IMR-90 (cell line): ENCODE measurements around the gene DBNDD2. TPM values are rescaled to one million over a fixed set of nuclear protein-coding genes. Genes with fewer than 3 reads are reported as not detected.

ENCODE experiments used
- ATAC-seq: fragments of 200-7000 bp; cut with Tn5 transposase; 2 replicates; pipeline ENCODE4 v1.9.1; 2020; ENCODE audit warnings: low read depth, mild to moderate bottlenecking, moderate library complexity
- BruUV-seq: library from RNA; stranded (reverse); fragments of 400-500 nt; replicated peaks from 2 replicates; lab custom pipeline; 2021; lab: Mats Ljungman, UMichigan
- CTCF ChIA-PET: fragments of 300-600 bp; formaldehyde crosslinking; extraction: SDS; loops from one replicate; lab custom pipeline; 2021; ENCODE audit warnings: antibody characterized with exemption; lab: Yijun Ruan, JAX
- POLR2A ChIA-PET: fragments of 300-600 bp; sonication (Branson Sonifier 250); formaldehyde crosslinking; loops from one replicate; lab custom pipeline; 2022; ENCODE audit warnings: antibody characterized with exemption; ENCODE audit not compliant: unreplicated experiment; lab: Charles Lee
- DNase-seq: peaks from one replicate; pipeline ENCODE4 v3.0.0; 2013
- H2AFZ ChIP-seq: replicated peaks from 2 replicates; pipeline ENCODE3; 2013; ENCODE audit warnings: low read length, mild to moderate bottlenecking; ENCODE audit not compliant: poor library complexity
- H2AK5ac ChIP-seq: 2 replicates; pipeline ENCODE4 v1.6.1; 2013; ENCODE audit warnings: low read depth, low read length, inconsistent platforms
- H2AK9ac ChIP-seq: replicated peaks from 2 replicates; pipeline ENCODE3; 2013; ENCODE audit warnings: mild to moderate bottlenecking, low read depth, low read length, moderate library complexity; ENCODE audit not compliant: poor library complexity
- H2BK120ac ChIP-seq: 2 replicates; pipeline ENCODE4 v1.6.1; 2013; ENCODE audit warnings: low read depth, low read length, inconsistent platforms
- H2BK15ac ChIP-seq: 3 replicates; pipeline ENCODE4 v1.6.1; 2013; ENCODE audit warnings: low read depth, low read length, inconsistent platforms
- H2BK20ac ChIP-seq: 2 replicates; pipeline ENCODE4 v1.6.1; 2013; ENCODE audit warnings: low read depth, mild to moderate bottlenecking, inconsistent platforms, low read length, moderate library complexity
- H2BK5ac ChIP-seq: 2 replicates; pipeline ENCODE4 v1.6.1; 2013; ENCODE audit warnings: mild to moderate bottlenecking, low read depth, low read length, inconsistent platforms; ENCODE audit not compliant: poor library complexity, severe bottlenecking
- H3K14ac ChIP-seq: replicated peaks from 2 replicates; pipeline ENCODE4 v1.6.1; 2013; ENCODE audit warnings: low read depth, low read length, inconsistent platforms
- H3K18ac ChIP-seq: 2 replicates; pipeline ENCODE4 v1.6.1; 2013; ENCODE audit warnings: low read depth, low read length, control low read depth
- H3K23ac ChIP-seq: 2 replicates; pipeline ENCODE4 v1.6.1; 2013; ENCODE audit warnings: low read depth, low read length, inconsistent platforms
- H3K27ac ChIP-seq: 2 replicates; pipeline ENCODE4 v1.5.1; 2013; ENCODE audit warnings: mild to moderate bottlenecking, control low read depth, low read length; ENCODE audit not compliant: insufficient read depth
- H3K27me3 ChIP-seq: 2 replicates; pipeline ENCODE4 v1.6.1; 2013; ENCODE audit warnings: low read length; ENCODE audit not compliant: control insufficient read depth, insufficient read depth
- H3K36me3 ChIP-seq: 2 replicates; pipeline ENCODE4 v1.6.1; 2013; ENCODE audit warnings: low read length, mixed read lengths; ENCODE audit not compliant: control insufficient read depth, insufficient read depth
- H3K4ac ChIP-seq: 2 replicates; pipeline ENCODE4 v1.6.1; 2013; ENCODE audit warnings: low read depth, low read length, inconsistent platforms
- H3K4me1 ChIP-seq: 2 replicates; pipeline ENCODE4 v1.6.1; 2013; ENCODE audit warnings: low read length, mixed read lengths; ENCODE audit not compliant: control insufficient read depth, insufficient read depth
- H3K4me2 ChIP-seq: 2 replicates; pipeline ENCODE4 v1.6.1; 2013; ENCODE audit warnings: low read depth, mild to moderate bottlenecking, control low read depth, low read length, moderate library complexity
- H3K4me3 ChIP-seq: 2 replicates; pipeline ENCODE4 v1.5.1; 2013; ENCODE audit warnings: low read depth, mild to moderate bottlenecking, control low read depth, low read length, moderate library complexity; ENCODE audit not compliant: insufficient read depth
- H3K56ac ChIP-seq: 2 replicates; pipeline ENCODE4 v1.6.1; 2013; ENCODE audit warnings: low read length, inconsistent platforms; ENCODE audit not compliant: insufficient read depth; ENCODE audit errors: extremely low read depth
- H3K79me1 ChIP-seq, 2 experiments: 2 replicates each; pipeline ENCODE4 v1.6.1; 2013; ENCODE audit warnings: low read length in 2 of 2, inconsistent platforms in 1 of 2, low read depth in 1 of 2
- H3K9ac ChIP-seq: 2 replicates; pipeline ENCODE4 v1.6.1; 2013; ENCODE audit warnings: low read depth, low read length, control low read depth
- H3K9me1 ChIP-seq: 2 replicates; pipeline ENCODE4 v1.6.1; 2013; ENCODE audit warnings: low read length, inconsistent platforms; ENCODE audit not compliant: insufficient read depth
- H3K9me3 ChIP-seq: 2 replicates; pipeline ENCODE4 v1.6.1; 2013; ENCODE audit warnings: low read length; ENCODE audit not compliant: control insufficient read depth, insufficient read depth
- H4K20me1 ChIP-seq: 2 replicates; pipeline ENCODE4 v1.6.1; 2013; ENCODE audit warnings: low read length, inconsistent platforms; ENCODE audit not compliant: insufficient read depth
- H4K5ac ChIP-seq: 2 replicates; pipeline ENCODE4 v1.6.1; 2013; ENCODE audit warnings: mild to moderate bottlenecking, low read depth, low read length, control low read depth
- H4K8ac ChIP-seq, 2 experiments: 2 replicates each; pipeline ENCODE4 v1.6.1; 2013; ENCODE audit warnings: low read depth in 2 of 2, low read length in 2 of 2, control low read depth in 1 of 2, inconsistent platforms in 1 of 2
- H4K91ac ChIP-seq: 2 replicates; pipeline ENCODE4 v1.6.1; 2013; ENCODE audit warnings: low read depth, low read length, inconsistent platforms; ENCODE audit not compliant: insufficient read depth
- MXI1 ChIP-seq: IDR thresholded peaks from 2 replicates; pipeline ENCODE4 v1.6.1; 2012; ENCODE audit warnings: low read depth, mild to moderate bottlenecking, low read length, moderate library complexity, borderline replicate concordance
- SMC3 ChIP-seq: fragments of 150-350 bp; IDR thresholded peaks from 2 replicates; pipeline ENCODE4 v1.6.1; 2016; ENCODE audit warnings: low read depth, mild to moderate bottlenecking, antibody characterized with exemption, low read length, moderate library complexity
- WGBS, 2 experiments: methylation state at CpG; one replicate each; pipeline versions ENCODE4 v1.1.5 to v1.1.7; 2013; ENCODE audit warnings: missing lambda C conversion rate in 2 of 2; ENCODE audit not compliant: insufficient read length in 1 of 2; ENCODE audit errors: extremely low coverage in 2 of 2; 5-methylcytosine and 5-hydroxymethylcytosine counted together
- dilution Hi-C: fragments of 300-500 bp; cut with HindIII; formaldehyde crosslinking; loops from one replicate; pipeline ENCODE4 v1.14.3; 2018; ENCODE audit warnings: low sequenced_read_pairs; ENCODE audit not compliant: unreplicated experiment
- in situ Hi-C: fragments of 300-500 bp; cut with MboI; formaldehyde crosslinking; loops from 3 replicates; pipeline ENCODE4 v1.14.3; 2019; ENCODE audit warnings: low sequenced_read_pairs, inconsistent platforms, mixed read lengths
- intact Hi-C: fragments of 100-400 bp; cut with micrococcal nuclease; formaldehyde crosslinking; loops from 2 replicates; pipeline ENCODE4 v1.10.0; 2022
- polyA plus RNA-seq, 3 experiments: library from polyadenylated mRNA; depleted of rRNA; stranded (reverse); fragments of >200 nt; gene quantifications; 2 replicates each; pipeline ENCODE4 v1.2.3, GENCODE V29; 2012; ENCODE audit warnings: low replicate concordance in 1 of 3
- total RNA-seq: library from RNA; depleted of rRNA; stranded (reverse); fragments of >200 nt; gene quantifications from 2 replicates; pipeline ENCODE4 v1.2.3, GENCODE V29; 2012
- TF ChIP-seq, protein P1 (sequence below): fragments of 150-350 bp; IDR thresholded peaks from 2 replicates; pipeline ENCODE4 v1.6.1; 2016; ENCODE audit warnings: low read depth, mild to moderate bottlenecking, low read length, moderate library complexity, borderline replicate concordance

DBNDD2 gene
- total and polyA plus RNA-seq, 2 of the 4 experiments (the other 2 are of a cell fraction), result 1.3 to 9.3 TPM

DNA sequence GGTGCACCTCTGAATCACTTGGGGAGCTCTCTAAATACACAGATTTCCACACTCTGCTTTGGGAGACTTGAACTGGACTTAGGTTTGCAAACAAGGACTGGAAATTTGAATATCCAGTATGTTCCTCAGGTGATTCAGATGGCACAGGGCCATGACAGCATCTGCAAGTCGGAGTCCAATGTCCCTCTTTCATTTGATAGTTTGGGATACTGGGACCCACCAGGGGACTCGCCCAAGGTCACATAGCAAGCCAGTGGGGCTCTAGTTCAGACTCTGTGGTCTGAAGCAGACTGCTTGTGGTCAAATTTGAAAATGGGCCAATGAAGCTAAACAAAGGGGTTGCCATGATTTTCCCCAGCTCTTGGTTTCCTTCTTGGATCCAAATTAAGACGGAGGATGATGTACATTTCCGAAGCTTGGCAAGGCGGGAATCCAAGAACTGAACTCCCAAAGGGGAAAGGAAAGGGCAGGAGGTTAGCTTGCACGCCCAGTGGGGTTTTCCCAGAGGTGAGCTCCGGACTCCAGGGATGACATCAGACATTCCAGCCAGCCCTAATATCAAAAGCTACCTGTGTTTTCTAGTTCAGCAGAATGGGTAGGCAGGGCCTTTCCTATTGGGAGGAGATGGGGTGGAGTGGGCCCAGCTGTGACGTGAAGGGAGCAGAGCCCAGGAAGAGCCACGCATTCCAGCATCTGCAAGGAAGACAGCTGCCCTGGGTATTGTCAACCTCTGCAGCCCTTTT lies 48.5 kb upstream of the DBNDD2 start:
- intact Hi-C loops, result loop anchor here (5.0 kb wide), 1 partner anchor 58 kb away; the partner anchor contains the start of gene PIGT
- peaks cover 5% of the 10 kb centered on the region; the same call in 1 of the 2 replicates for H4K20me1 ChIP-seq
- CTCF ChIA-PET, result interaction anchor here (0.7 to 1.9 kb wide), 3 partner anchors 14 to 77 kb away, joined by 3 to 5 read pairs (median 4); no protein-coding TSS in a partner anchor

More for the DNA sequence above, 48.5 kb upstream of the DBNDD2 start:
- peak overlapping the region in 1 of 2 experiments; percentile 59; a peak in 1 of 4 replicates for H4K8ac ChIP-seq
- peak overlapping the region; percentile 45; the same call in 1 of the 2 replicates for H2AK5ac ChIP-seq
- H3K27me3 ChIP-seq, result no peaks in the 10 kb centered on the region
- H3K4me3 ChIP-seq, result no peak overlapping the region
- POLR2A ChIA-PET, result no interaction called here
- H3K9me1 ChIP-seq, result peaks cover 20% of the 10 kb centered on the region
- no peak overlapping the region for H3K4me2 ChIP-seq
- 84% methylated on average over 4 of the region's 9 CpGs; no CpG with 5 or more reads in 1 of the 2 experiments for WGBS, 2 experiments
- no peaks in the 10 kb centered on the region for H3K9me3 ChIP-seq
- H3K4me1 ChIP-seq, result peaks cover 29% of the 10 kb centered on the region
- in situ Hi-C loops (loop anchor here (5.0 kb wide), 1 partner anchor 78 kb away; no protein-coding TSS in a partner anchor), dilution Hi-C loops (no loop called here)
- H2AFZ ChIP-seq, result no peak overlapping the region
- no peak overlapping the region for H3K9ac ChIP-seq
- H2AK9ac ChIP-seq, result no peak overlapping the region
- no peak overlapping the region for H3K27ac ChIP-seq
- 0 out of 2 replicates have a peak overlapping the region, but pooled peaks have one; percentile 24 for H3K14ac ChIP-seq
- H4K5ac ChIP-seq, result no peak overlapping the region
- no peak for DNase-seq
- peaks cover 9 to 20% of the 10 kb centered on the region in 2 experiments; a peak in 3 of 4 replicates for H3K79me1 ChIP-seq
- BruUV-seq, result no TSS peak
- peak overlapping the region; percentile 68; the same call in 1 of the 2 replicates for H2BK120ac ChIP-seq
- TF ChIP-seq, protein P1, sequence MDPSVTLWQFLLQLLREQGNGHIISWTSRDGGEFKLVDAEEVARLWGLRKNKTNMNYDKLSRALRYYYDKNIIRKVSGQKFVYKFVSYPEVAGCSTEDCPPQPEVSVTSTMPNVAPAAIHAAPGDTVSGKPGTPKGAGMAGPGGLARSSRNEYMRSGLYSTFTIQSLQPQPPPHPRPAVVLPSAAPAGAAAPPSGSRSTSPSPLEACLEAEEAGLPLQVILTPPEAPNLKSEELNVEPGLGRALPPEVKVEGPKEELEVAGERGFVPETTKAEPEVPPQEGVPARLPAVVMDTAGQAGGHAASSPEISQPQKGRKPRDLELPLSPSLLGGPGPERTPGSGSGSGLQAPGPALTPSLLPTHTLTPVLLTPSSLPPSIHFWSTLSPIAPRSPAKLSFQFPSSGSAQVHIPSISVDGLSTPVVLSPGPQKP, result no peak
- no peak for TF ChIP-seq SMC3
- no peak for TF ChIP-seq MXI1
- H3K23ac ChIP-seq, result peak overlapping the region; percentile 31; the same call in 1 of the 2 replicates
- peak overlapping the region; percentile 39; the same call in 1 of the 2 replicates for H3K4ac ChIP-seq
- peak overlapping the region; percentile 18; the same call in 1 of the 2 replicates for H2BK20ac ChIP-seq
- peak overlapping the region; percentile 39; the same call in 2 of the 3 replicates for H2BK15ac ChIP-seq
- H3K36me3 ChIP-seq, result no peaks in the 10 kb centered on the region
- no peak for ATAC-seq
- H3K56ac ChIP-seq, result no peak overlapping the region
- H2BK5ac ChIP-seq, result peak overlapping the region; percentile 30
- H4K91ac ChIP-seq, result no peak overlapping the region; the same call in 1 of the 2 replicates
- no peak overlapping the region for H3K18ac ChIP-seq
